ENCODE measurements around the gene ZDHHC11B. TPM values are rescaled to one million over a fixed set of nuclear protein-coding genes. Genes with fewer than 3 reads are reported as not detected.

ZDHHC11B gene
- total and polyA plus RNA-seq, 2 of the 13 experiments (the other 11 are each of a cell fraction or from before 2014, with no cell fraction given) = 0.11 to 0.12 TPM

DNA sequence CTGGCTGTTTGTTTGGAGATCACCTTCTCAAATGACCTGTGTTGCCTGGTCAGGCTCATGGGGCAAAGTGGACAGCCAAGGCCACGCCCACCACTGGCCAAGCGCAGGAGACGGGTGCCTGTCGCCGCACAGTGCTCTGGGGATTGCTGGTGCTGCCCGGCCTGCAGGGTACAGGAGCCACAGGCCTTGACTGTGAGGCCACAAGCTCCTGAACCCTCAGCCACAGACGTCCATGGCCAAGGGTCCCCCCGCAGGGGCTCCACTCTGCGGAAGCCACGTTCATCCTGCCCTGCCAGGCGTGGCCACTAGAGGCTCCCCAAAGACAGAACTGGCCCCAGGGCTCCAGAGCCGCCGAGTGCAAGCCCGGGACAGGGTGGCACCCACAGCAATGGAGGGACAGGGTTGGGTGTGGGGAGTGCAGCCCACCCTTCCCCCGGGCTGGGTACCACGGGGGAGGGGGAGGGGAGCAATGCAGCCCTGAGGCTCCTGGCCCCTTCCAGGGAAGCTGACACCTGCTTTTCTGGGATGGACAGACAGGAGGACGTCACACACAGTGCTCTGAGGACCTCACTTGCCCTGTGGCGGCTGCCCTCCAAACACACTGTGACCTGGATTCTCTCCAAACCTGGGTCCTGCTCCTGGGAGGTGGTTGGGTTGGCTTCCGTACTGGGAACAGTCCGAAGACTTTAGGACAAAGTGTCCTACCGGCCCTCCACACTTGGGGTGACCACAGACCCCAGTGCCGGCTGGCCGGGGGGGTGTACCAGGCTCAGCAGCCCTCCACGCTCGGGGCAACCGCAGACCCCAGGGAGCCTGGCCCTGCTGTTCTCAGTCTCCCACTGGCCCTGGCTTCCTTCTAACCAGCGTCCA lies 112.8 kb downstream of the ZDHHC11B start (continued):
- no peak for TF ChIP-seq ZFP41 (CRISPR knock-in tag; IDR thresholded peaks at IDR 0.05; ENCODE audit: borderline replicate concordance)
- TF ChIP-seq, protein P1, sequence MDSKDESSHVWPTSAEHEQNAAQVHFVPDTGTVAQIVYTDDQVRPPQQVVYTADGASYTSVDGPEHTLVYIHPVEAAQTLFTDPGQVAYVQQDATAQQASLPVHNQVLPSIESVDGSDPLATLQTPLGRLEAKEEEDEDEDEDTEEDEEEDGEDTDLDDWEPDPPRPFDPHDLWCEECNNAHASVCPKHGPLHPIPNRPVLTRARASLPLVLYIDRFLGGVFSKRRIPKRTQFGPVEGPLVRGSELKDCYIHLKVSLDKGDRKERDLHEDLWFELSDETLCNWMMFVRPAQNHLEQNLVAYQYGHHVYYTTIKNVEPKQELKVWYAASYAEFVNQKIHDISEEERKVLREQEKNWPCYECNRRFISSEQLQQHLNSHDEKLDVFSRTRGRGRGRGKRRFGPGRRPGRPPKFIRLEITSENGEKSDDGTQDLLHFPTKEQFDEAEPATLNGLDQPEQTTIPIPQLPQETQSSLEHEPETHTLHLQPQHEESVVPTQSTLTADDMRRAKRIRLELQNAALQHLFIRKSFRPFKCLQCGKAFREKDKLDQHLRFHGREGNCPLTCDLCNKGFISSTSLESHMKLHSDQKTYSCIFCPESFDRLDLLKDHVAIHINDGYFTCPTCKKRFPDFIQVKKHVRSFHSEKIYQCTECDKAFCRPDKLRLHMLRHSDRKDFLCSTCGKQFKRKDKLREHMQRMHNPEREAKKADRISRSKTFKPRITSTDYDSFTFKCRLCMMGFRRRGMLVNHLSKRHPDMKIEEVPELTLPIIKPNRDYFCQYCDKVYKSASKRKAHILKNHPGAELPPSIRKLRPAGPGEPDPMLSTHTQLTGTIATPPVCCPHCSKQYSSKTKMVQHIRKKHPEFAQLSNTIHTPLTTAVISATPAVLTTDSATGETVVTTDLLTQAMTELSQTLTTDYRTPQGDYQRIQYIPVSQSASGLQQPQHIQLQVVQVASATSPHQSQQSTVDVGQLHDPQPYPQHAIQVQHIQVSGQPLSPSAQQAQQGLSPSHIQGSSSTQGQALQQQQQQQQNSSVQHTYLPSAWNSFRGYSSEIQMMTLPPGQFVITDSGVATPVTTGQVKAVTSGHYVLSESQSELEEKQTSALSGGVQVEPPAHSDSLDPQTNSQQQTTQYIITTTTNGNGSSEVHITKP (CRISPR knock-in tag; IDR thresholded peaks at IDR 0.05; ENCODE audit: low read depth) = no peak
- TF ChIP-seq CHD4 (IDR thresholded peaks at IDR 0.05; ENCODE audit: borderline replicate concordance, low read length) = no peak
- TF ChIP-seq POLR2A (IDR thresholded peaks at IDR 0.05; ENCODE audit: insufficient read depth in 1 of 2, low read depth in 2 of 2, low read length in 2 of 2) = 0 out of 4 replicates have a peak, but pooled peaks of 1 of the 2 experiments have one; percentile 25
- TF ChIP-seq SRSF4 (IDR thresholded peaks at IDR 0.05; ENCODE audit: low read depth, low read length, poor library complexity, severe bottlenecking) = no peak
- TF ChIP-seq KLF6 (CRISPR knock-in tag; IDR thresholded peaks at IDR 0.05) = no peak
- TF ChIP-seq ZNF792 (CRISPR knock-in tag; IDR thresholded peaks at IDR 0.05) = no peak
- no peak for TF ChIP-seq DR1 (CRISPR knock-in tag; IDR thresholded peaks at IDR 0.05)
- no peak for TF ChIP-seq TARDBP (CRISPR knock-in tag; IDR thresholded peaks at IDR 0.05)
- no peak; the same call in 1 of the 2 replicates for TF ChIP-seq ZNF205 (CRISPR knock-in tag; IDR thresholded peaks at IDR 0.05)
- TF ChIP-seq PHB2 (IDR thresholded peaks at IDR 0.05; ENCODE audit: partially characterized antibody) = no peak
- no peak for TF ChIP-seq SRSF9 (IDR thresholded peaks at IDR 0.05; ENCODE audit: borderline replicate concordance, insufficient read depth, low read depth, low read length, poor library complexity, severe bottlenecking)
- no peak for TF ChIP-seq HMG20A (CRISPR knock-in tag; IDR thresholded peaks at IDR 0.05; ENCODE audit: borderline replicate concordance)
- TF ChIP-seq, protein P2, sequence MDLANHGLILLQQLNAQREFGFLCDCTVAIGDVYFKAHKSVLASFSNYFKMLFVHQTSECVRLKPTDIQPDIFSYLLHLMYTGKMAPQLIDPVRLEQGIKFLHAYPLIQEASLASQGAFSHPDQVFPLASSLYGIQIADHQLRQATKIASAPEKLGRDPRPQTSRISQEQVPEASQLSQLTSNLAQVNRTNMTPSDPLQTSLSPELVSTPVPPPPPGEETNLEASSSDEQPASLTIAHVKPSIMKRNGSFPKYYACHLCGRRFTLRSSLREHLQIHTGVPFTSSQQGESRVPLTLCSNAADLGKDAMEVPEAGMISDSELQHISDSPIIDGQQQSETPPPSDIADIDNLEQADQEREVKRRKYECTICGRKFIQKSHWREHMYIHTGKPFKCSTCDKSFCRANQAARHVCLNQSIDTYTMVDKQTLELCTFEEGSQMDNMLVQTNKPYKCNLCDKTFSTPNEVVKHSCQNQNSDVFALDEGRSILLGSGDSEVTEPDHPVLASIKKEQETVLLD (CRISPR knock-in tag; IDR thresholded peaks at IDR 0.05; ENCODE audit: low read depth) = no peak
- no peak for TF ChIP-seq ATM (IDR thresholded peaks at IDR 0.05; ENCODE audit: borderline replicate concordance)
- TF ChIP-seq, protein P3, sequence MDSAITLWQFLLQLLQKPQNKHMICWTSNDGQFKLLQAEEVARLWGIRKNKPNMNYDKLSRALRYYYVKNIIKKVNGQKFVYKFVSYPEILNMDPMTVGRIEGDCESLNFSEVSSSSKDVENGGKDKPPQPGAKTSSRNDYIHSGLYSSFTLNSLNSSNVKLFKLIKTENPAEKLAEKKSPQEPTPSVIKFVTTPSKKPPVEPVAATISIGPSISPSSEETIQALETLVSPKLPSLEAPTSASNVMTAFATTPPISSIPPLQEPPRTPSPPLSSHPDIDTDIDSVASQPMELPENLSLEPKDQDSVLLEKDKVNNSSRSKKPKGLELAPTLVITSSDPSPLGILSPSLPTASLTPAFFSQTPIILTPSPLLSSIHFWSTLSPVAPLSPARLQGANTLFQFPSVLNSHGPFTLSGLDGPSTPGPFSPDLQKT (CRISPR knock-in tag; IDR thresholded peaks at IDR 0.05; ENCODE audit: borderline replicate concordance) = no peak
- TF ChIP-seq MIER3 (CRISPR knock-in tag; IDR thresholded peaks at IDR 0.05; ENCODE audit: borderline replicate concordance) = no peak
- 0 out of 2 replicates have a peak, but pooled peaks have one; percentile 12 for TF ChIP-seq MXD4 (CRISPR knock-in tag; IDR thresholded peaks at IDR 0.05)
- TF ChIP-seq PLRG1 (conservative IDR thresholded peaks at IDR 0.05) = no peak
- TF ChIP-seq FOXA3 (CRISPR knock-in tag; IDR thresholded peaks at IDR 0.05) = no peak
- TF ChIP-seq STAG1 (CRISPR knock-in tag; IDR thresholded peaks at IDR 0.05) = peak; percentile 89
- TF ChIP-seq, protein P4, sequence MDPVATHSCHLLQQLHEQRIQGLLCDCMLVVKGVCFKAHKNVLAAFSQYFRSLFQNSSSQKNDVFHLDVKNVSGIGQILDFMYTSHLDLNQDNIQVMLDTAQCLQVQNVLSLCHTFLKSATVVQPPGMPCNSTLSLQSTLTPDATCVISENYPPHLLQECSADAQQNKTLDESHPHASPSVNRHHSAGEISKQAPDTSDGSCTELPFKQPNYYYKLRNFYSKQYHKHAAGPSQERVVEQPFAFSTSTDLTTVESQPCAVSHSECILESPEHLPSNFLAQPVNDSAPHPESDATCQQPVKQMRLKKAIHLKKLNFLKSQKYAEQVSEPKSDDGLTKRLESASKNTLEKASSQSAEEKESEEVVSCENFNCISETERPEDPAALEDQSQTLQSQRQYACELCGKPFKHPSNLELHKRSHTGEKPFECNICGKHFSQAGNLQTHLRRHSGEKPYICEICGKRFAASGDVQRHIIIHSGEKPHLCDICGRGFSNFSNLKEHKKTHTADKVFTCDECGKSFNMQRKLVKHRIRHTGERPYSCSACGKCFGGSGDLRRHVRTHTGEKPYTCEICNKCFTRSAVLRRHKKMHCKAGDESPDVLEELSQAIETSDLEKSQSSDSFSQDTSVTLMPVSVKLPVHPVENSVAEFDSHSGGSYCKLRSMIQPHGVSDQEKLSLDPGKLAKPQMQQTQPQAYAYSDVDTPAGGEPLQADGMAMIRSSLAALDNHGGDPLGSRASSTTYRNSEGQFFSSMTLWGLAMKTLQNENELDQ (CRISPR knock-in tag; IDR thresholded peaks at IDR 0.05; ENCODE audit: borderline replicate concordance) = no peak
